K562 (cell line): Measurements from ENCODE around the gene FLII. TPM values are rescaled to one million over a fixed set of nuclear protein-coding genes. Genes with fewer than 3 reads are reported as not detected.

Experiments
- AFF4 ChIP-seq: sonication (generic); formaldehyde crosslinking; IDR thresholded peaks from 2 replicates; pipeline ENCODE4 v1.8.0; 2023; ENCODE audit warnings: mild to moderate bottlenecking, missing genetic modification reagents
- CBFA2T2 ChIP-seq: fragments of 450-650 bp; conservative IDR thresholded peaks from 2 replicates; pipeline ENCODE4 v1.6.1; 2017; ENCODE audit warnings: mild to moderate bottlenecking
- FOS ChIP-seq: IDR thresholded peaks from 3 replicates; pipeline ENCODE4 v1.6.1; 2011; ENCODE audit not compliant: insufficient read length; ENCODE audit errors: extremely low read depth
- FOSL1 ChIP-seq: fragments of 200-800 bp; sonication (Bioruptor generic); conservative IDR thresholded peaks from 2 replicates; pipeline ENCODE4 v1.6.1; 2016; ENCODE audit warnings: missing genetic modification characterization, missing compliant biosample characterization
- MTA2 ChIP-seq: fragments of 450-650 bp; IDR thresholded peaks from 2 replicates; pipeline ENCODE4 v1.6.1; 2016; ENCODE audit warnings: low read depth
- NCOR1 ChIP-seq: fragments of 450-650 bp; IDR thresholded peaks from 2 replicates; pipeline ENCODE4 v1.6.1; 2016; ENCODE audit warnings: mild to moderate bottlenecking, moderate library complexity
- NEUROD1 ChIP-seq: fragments of 150-350 bp; IDR thresholded peaks from 2 replicates; pipeline ENCODE4 v1.6.1; 2014; ENCODE audit warnings: borderline replicate concordance, low read length, low read depth; ENCODE audit not compliant: partially characterized antibody
- NFIX ChIP-seq: fragments of 250-450 bp; sonication (Bioruptor Pico); IDR thresholded peaks from 2 replicates; pipeline ENCODE4 v1.4.0; 2020; ENCODE audit warnings: low read depth, mild to moderate bottlenecking, moderate library complexity
- NFRKB ChIP-seq: fragments of 450-650 bp; IDR thresholded peaks from 2 replicates; pipeline ENCODE4 v1.6.1; 2016; ENCODE audit warnings: low read depth
- POLR2AphosphoS5 ChIP-seq: IDR thresholded peaks from 2 replicates; pipeline ENCODE4 v1.6.1; 2011; ENCODE audit warnings: mild to moderate bottlenecking, low read depth, low read length, moderate library complexity; ENCODE audit not compliant: control insufficient read depth, insufficient read depth
- PURB ChIP-seq: sonication (generic); formaldehyde crosslinking; IDR thresholded peaks from 2 replicates; pipeline ENCODE4 v1.9.0; 2021; ENCODE audit warnings: low read depth, mild to moderate bottlenecking, missing genetic modification reagents
- SOX6 ChIP-seq: fragments of 450-650 bp; IDR thresholded peaks from 2 replicates; pipeline ENCODE4 v1.6.1; 2014; ENCODE audit warnings: mild to moderate bottlenecking
- ZNF699 ChIP-seq: fragments of 250-450 bp; sonication (Bioruptor Pico); IDR thresholded peaks from 2 replicates; pipeline ENCODE4 v1.8.0; 2021; ENCODE audit warnings: mild to moderate bottlenecking, moderate library complexity; ENCODE audit not compliant: insufficient replicate concordance
- polyA plus RNA-seq, 8 experiments: library from polyadenylated mRNA; depleted of rRNA in 4 of 8; stranded (reverse) in 5 of 8; unstranded in 3 of 8; fragments of >200 nt; fragmentation: Nextera tagmentation in 2 of 8; fragmentation: Illumina TruSeq in 1 of 8; extraction: Ambion mirVana in 2 of 8; extraction: Trizol in 1 of 8; gene quantifications; 2 replicates each; pipeline versions ENCODE4 v1.2.1 to v1.2.3, GENCODE V29; 2011 to 2014; ENCODE audit warnings: inconsistent platforms in 1 of 8, missing spikeins in 1 of 8
- total RNA-seq, 7 experiments: library from RNA; depleted of rRNA in 6 of 7; stranded (reverse); fragments of >200 nt in 6 of 7; fragmentation: Illumina TruSeq in 2 of 7; extraction: Trizol in 2 of 7; gene quantifications; 2 replicates each; pipeline versions ENCODE4 v1.2.1 to v1.2.3, GENCODE V29; 2011 to 2021; ENCODE audit warnings: low replicate concordance in 1 of 7
- TF ChIP-seq, protein P1 (sequence below): sonication (generic); formaldehyde crosslinking; IDR thresholded peaks from 2 replicates; pipeline ENCODE4 v1.8.1; 2023; ENCODE audit warnings: mild to moderate bottlenecking, missing genetic modification reagents
- TF ChIP-seq, protein P2 (sequence below): fragments of 250-450 bp; sonication (Bioruptor Pico); IDR thresholded peaks from 2 replicates; pipeline ENCODE4 v1.4.0; 2020; ENCODE audit warnings: mild to moderate bottlenecking, moderate library complexity, borderline replicate concordance
- TF ChIP-seq, protein P3 (sequence below): sonication (generic); formaldehyde crosslinking; IDR thresholded peaks from 2 replicates; pipeline ENCODE4 v1.4.0; 2020; ENCODE audit warnings: mild to moderate bottlenecking, missing genetic modification reagents
- TF ChIP-seq, protein P4 (sequence below): sonication (generic); formaldehyde crosslinking; IDR thresholded peaks from 2 replicates; pipeline ENCODE4 v1.5.0; 2020; ENCODE audit warnings: missing genetic modification reagents

FLII gene
- total and polyA plus RNA-seq, 9 of the 15 experiments (the other 6 are each of a cell fraction or from before 2014, with no cell fraction given) = 11.7 to 126 (median 82.5) TPM

DNA sequence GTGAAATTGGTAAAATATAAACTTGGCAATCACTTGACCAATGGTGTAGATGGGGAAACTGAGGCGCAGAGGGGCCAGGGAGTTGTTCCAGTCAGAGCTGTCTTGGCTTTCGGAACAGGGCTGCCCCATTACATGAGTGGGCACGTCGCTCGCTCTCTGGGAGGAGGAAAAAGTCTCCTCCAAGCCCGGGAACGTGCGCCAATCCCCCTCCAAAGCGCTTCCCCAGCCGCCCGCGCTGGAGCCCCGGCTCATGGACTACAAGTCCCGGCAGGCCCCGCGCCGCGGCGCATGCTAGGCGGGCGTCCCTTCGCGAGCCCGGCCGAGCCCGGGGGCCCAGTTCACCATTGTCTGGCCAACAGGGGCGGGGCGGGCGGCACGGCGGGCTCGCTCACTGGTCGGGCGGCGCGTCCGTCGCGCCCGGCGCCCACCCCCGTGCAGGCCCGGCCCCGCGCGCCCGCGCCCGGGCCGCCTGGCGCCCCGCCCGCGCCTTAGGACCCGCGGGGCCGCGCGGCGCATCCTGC is 33.4 kb downstream of the FLII start, which contains the start of gene LLGL1 (continued):
- TF ChIP-seq FOSL1 (tag) (0 out of 2 replicates have a peak, but pooled peaks have one; percentile 33), ZNF699 (no peak), NEUROD1 (peak; percentile 34), NFRKB (no peak), SOX6 (peak; percentile 30; the same call in 1 of the 2 replicates), NCOR1 (no peak), AFF4 (CRISPR knock-in tag) (no peak), POLR2AphosphoS5 (no peak), PURB (CRISPR knock-in tag) (no peak), FOS (peak; percentile 68), MTA2 (no peak), CBFA2T2 (no peak), NFIX (CRISPR knock-in tag) (no peak)
- TF ChIP-seq, protein P1, sequence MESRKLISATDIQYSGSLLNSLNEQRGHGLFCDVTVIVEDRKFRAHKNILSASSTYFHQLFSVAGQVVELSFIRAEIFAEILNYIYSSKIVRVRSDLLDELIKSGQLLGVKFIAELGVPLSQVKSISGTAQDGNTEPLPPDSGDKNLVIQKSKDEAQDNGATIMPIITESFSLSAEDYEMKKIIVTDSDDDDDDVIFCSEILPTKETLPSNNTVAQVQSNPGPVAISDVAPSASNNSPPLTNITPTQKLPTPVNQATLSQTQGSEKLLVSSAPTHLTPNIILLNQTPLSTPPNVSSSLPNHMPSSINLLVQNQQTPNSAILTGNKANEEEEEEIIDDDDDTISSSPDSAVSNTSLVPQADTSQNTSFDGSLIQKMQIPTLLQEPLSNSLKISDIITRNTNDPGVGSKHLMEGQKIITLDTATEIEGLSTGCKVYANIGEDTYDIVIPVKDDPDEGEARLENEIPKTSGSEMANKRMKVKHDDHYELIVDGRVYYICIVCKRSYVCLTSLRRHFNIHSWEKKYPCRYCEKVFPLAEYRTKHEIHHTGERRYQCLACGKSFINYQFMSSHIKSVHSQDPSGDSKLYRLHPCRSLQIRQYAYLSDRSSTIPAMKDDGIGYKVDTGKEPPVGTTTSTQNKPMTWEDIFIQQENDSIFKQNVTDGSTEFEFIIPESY (CRISPR knock-in tag) = no peak
- TF ChIP-seq, protein P2, sequence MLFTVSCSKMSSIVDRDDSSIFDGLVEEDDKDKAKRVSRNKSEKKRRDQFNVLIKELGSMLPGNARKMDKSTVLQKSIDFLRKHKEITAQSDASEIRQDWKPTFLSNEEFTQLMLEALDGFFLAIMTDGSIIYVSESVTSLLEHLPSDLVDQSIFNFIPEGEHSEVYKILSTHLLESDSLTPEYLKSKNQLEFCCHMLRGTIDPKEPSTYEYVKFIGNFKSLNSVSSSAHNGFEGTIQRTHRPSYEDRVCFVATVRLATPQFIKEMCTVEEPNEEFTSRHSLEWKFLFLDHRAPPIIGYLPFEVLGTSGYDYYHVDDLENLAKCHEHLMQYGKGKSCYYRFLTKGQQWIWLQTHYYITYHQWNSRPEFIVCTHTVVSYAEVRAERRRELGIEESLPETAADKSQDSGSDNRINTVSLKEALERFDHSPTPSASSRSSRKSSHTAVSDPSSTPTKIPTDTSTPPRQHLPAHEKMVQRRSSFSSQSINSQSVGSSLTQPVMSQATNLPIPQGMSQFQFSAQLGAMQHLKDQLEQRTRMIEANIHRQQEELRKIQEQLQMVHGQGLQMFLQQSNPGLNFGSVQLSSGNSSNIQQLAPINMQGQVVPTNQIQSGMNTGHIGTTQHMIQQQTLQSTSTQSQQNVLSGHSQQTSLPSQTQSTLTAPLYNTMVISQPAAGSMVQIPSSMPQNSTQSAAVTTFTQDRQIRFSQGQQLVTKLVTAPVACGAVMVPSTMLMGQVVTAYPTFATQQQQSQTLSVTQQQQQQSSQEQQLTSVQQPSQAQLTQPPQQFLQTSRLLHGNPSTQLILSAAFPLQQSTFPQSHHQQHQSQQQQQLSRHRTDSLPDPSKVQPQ (CRISPR knock-in tag) = no peak
- TF ChIP-seq, protein P3, sequence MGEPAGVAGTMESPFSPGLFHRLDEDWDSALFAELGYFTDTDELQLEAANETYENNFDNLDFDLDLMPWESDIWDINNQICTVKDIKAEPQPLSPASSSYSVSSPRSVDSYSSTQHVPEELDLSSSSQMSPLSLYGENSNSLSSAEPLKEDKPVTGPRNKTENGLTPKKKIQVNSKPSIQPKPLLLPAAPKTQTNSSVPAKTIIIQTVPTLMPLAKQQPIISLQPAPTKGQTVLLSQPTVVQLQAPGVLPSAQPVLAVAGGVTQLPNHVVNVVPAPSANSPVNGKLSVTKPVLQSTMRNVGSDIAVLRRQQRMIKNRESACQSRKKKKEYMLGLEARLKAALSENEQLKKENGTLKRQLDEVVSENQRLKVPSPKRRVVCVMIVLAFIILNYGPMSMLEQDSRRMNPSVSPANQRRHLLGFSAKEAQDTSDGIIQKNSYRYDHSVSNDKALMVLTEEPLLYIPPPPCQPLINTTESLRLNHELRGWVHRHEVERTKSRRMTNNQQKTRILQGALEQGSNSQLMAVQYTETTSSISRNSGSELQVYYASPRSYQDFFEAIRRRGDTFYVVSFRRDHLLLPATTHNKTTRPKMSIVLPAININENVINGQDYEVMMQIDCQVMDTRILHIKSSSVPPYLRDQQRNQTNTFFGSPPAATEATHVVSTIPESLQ (CRISPR knock-in tag) = no peak
- TF ChIP-seq, protein P4, sequence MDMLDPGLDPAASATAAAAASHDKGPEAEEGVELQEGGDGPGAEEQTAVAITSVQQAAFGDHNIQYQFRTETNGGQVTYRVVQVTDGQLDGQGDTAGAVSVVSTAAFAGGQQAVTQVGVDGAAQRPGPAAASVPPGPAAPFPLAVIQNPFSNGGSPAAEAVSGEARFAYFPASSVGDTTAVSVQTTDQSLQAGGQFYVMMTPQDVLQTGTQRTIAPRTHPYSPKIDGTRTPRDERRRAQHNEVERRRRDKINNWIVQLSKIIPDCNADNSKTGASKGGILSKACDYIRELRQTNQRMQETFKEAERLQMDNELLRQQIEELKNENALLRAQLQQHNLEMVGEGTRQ (CRISPR knock-in tag) = no peak
